AG04450 (cell line): ENCODE measurements around the gene SPC24. TPM values are rescaled to one million over a fixed set of nuclear protein-coding genes. Genes with fewer than 3 reads are reported as not detected.
A peak's percentile ranks its signal among the peaks of the same experiment; 100 is the strongest.

Experiments used
- CTCF ChIA-PET: fragments of 300-600, 350-600 bp; formaldehyde crosslinking; extraction: SDS; loops from one replicate; lab custom pipeline; 2022; ENCODE audit warnings: antibody characterized with exemption, inconsistent platforms; lab: Charles Lee
- POLR2A ChIA-PET: fragments of 350-600 bp; formaldehyde crosslinking; extraction: SDS; loops from one replicate; lab custom pipeline; 2021; ENCODE audit warnings: antibody characterized with exemption, inconsistent platforms; lab: Yijun Ruan, JAX
- DNase-seq: peaks from one replicate; pipeline ENCODE4 v3.0.0-alpha.2; 2011; ENCODE audit warnings: low read depth, low spot score
- H3K27ac ChIP-seq: one replicate; pipeline ENCODE4 v1.5.1; 2012; ENCODE audit warnings: low read depth, low read length, control low read depth
- H3K27me3 ChIP-seq: one replicate; pipeline ENCODE4 v1.6.0; 2012; ENCODE audit warnings: low read length; ENCODE audit not compliant: control insufficient read depth, insufficient read depth
- H3K4me3 ChIP-seq: 2 replicates; pipeline ENCODE4 v1.5.1; 2011; ENCODE audit warnings: mild to moderate bottlenecking, low read depth, low read length, control low read depth
- H3K9me3 ChIP-seq: 2 replicates; pipeline ENCODE4 v1.5.1; 2012; ENCODE audit warnings: low read length; ENCODE audit not compliant: control insufficient read depth, insufficient read depth
- polyA plus RNA-seq: library from polyadenylated mRNA; depleted of rRNA; stranded (reverse); fragments of >200 nt; gene quantifications from 2 replicates; pipeline ENCODE4 v1.2.3, GENCODE V29; 2011; rRNA removed
- TF ChIP-seq, protein P1 (sequence below): IDR thresholded peaks from 2 replicates; pipeline ENCODE4 v1.5.1; 2011; ENCODE audit warnings: low read depth, low read length, control low read depth, inconsistent platforms

The SPC24 gene
- polyA plus RNA-seq, 1 experiment: 6.0 TPM

DNA sequence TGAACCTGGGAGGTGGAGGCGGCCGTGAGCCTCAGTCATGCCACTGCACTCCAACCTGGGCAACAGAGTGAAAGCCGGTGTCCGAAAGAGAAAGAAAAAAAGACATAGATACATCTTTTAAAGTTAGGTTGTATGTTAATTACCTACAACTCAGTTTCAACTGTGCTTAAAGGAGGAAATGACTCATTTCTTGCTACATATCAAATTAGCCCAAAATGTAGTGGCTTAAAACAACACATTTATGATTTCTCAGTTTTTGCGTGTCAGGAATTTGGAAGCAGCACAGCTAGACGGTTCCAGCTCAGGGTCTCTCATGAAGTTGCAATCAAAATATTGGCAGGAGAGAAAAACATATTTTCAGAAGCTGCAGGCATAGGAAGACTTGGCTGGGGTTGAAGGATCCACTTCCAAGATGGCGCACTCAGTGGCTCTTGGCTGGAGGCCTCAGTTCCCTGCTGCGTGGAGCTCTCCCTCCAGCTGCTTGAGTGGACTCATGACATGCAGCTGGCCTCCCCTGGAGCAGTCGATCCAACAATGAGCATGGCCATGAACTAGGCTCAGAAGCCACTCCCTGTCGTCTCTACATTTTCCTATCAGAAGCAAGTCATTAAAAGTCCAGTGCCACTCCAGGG is 59.3 kb downstream of the SPC24 start:
- TF ChIP-seq, protein P1, sequence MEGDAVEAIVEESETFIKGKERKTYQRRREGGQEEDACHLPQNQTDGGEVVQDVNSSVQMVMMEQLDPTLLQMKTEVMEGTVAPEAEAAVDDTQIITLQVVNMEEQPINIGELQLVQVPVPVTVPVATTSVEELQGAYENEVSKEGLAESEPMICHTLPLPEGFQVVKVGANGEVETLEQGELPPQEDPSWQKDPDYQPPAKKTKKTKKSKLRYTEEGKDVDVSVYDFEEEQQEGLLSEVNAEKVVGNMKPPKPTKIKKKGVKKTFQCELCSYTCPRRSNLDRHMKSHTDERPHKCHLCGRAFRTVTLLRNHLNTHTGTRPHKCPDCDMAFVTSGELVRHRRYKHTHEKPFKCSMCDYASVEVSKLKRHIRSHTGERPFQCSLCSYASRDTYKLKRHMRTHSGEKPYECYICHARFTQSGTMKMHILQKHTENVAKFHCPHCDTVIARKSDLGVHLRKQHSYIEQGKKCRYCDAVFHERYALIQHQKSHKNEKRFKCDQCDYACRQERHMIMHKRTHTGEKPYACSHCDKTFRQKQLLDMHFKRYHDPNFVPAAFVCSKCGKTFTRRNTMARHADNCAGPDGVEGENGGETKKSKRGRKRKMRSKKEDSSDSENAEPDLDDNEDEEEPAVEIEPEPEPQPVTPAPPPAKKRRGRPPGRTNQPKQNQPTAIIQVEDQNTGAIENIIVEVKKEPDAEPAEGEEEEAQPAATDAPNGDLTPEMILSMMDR: no peak
- ChIA-PET POLR2A (no interaction called here), CTCF (interaction anchor here (3.1 kb wide), 1 partner anchor 30 kb away, joined by 11 read pairs; no protein-coding TSS in a partner anchor)
- Histone ChIP-seq H3K4me3 (no peak overlapping the region), H3K9me3 (peaks cover 3% of the 10 kb centered on the region), H3K27me3 (no peaks in the 10 kb centered on the region), H3K27ac (peak overlapping the region; percentile 52)
- DNase-seq: no peak

Other genes starting within 250 kb of the SPC24 start
- 35.1 and 56.5 TPM in 2 replicates for gene YIPF2, start 227.1 kb downstream of the SPC24 start, polyA plus RNA-seq
- 7.4 and 7.5 TPM in 2 replicates for gene TIMM29, start 227.0 kb downstream of the SPC24 start, polyA plus RNA-seq
- 41.6 and 63.5 TPM in 2 replicates for gene SMARCA4, start 194.8 kb downstream of the SPC24 start, polyA plus RNA-seq
- gene LDLR, start 66.3 kb downstream of the SPC24 start, polyA plus RNA-seq: 49.6 and 59.7 TPM in 2 replicates
- 83.2 and 147 TPM in 2 replicates for gene KANK2, start 41.8 kb upstream of the SPC24 start, polyA plus RNA-seq
- not detected in 2 replicates for gene ANGPTL8, start 83.8 kb upstream of the SPC24 start, polyA plus RNA-seq
- gene DOCK6, start 106.7 kb upstream of the SPC24 start, polyA plus RNA-seq: 8.9 and 14.0 TPM in 2 replicates
- not detected in 2 replicates for gene TSPAN16, start 140.4 kb upstream of the SPC24 start, polyA plus RNA-seq
- gene RAB3D, start 183.9 kb upstream of the SPC24 start, polyA plus RNA-seq: 15.6 and 17.0 TPM in 2 replicates
- 71.9 and 90.6 TPM in 2 replicates for gene TMEM205, start 190.5 kb upstream of the SPC24 start, polyA plus RNA-seq
- gene CCDC159, start 190.7 kb upstream of the SPC24 start, polyA plus RNA-seq: 12.1 and 14.6 TPM in 2 replicates
- gene PLPPR2, start 199.7 kb upstream of the SPC24 start, polyA plus RNA-seq: 13.8 and 18.5 TPM in 2 replicates
- 0.88 and 0.89 TPM in 2 replicates for gene SWSAP1, start 218.9 kb upstream of the SPC24 start, polyA plus RNA-seq
- 3.8 and 4.9 TPM in 2 replicates for gene EPOR, start 228.5 kb upstream of the SPC24 start, polyA plus RNA-seq